K562 (cell line): ENCODE measurements around the gene ATXN7L2. TPM values are rescaled to one million over a fixed set of nuclear protein-coding genes. Genes with fewer than 3 reads are reported as not detected.
A peak's percentile ranks its signal among the peaks of the same experiment; 100 is the strongest.

ENCODE experiments used
- BACH1 ChIP-seq: fragments of 200-800 bp; sonication (Bioruptor generic); IDR thresholded peaks from 2 replicates; pipeline ENCODE4 v1.6.1; 2016; ENCODE audit warnings: missing genetic modification characterization, missing compliant biosample characterization
- CC2D1A ChIP-seq: fragments of 450-650 bp; IDR thresholded peaks from 2 replicates; pipeline ENCODE4 v1.6.1; 2017; ENCODE audit warnings: mild to moderate bottlenecking
- FOXJ2 ChIP-seq: fragments of 200-800 bp; sonication (Bioruptor generic); IDR thresholded peaks from 2 replicates; pipeline ENCODE4 v1.6.1; 2016; ENCODE audit warnings: missing genetic modification characterization, missing compliant biosample characterization
- KDM5B ChIP-seq: fragments of 200-600 bp; sonication (generic); IDR thresholded peaks from 2 replicates; pipeline ENCODE4 v1.6.1; 2012; ENCODE audit warnings: low read depth, mild to moderate bottlenecking, moderate library complexity, low read length, control low read depth, inconsistent platforms; ENCODE audit not compliant: insufficient replicate concordance
- MYC ChIP-seq, 2 experiments: fragments of 250-450 bp in 1 of 2; sonication (Bioruptor Pico) in 1 of 2; IDR thresholded peaks; 2 replicates each; pipeline versions ENCODE4 v1.5.1 to v1.6.1; 2012 to 2021; ENCODE audit warnings: low read depth in 2 of 2, borderline replicate concordance in 1 of 2, improper control_type of control experiment in 1 of 2, low read length in 1 of 2, mild to moderate bottlenecking in 1 of 2, moderate library complexity in 1 of 2
- NEUROD1 ChIP-seq: fragments of 150-350 bp; IDR thresholded peaks from 2 replicates; pipeline ENCODE4 v1.6.1; 2014; ENCODE audit warnings: borderline replicate concordance, low read length, low read depth; ENCODE audit not compliant: partially characterized antibody
- SAFB2 ChIP-seq: fragments of 200-400 bp; formaldehyde crosslinking; IDR thresholded peaks from 2 replicates; pipeline ENCODE4 v1.6.1; 2018; ENCODE audit warnings: borderline replicate concordance, low read length, low read depth, moderate library complexity; ENCODE audit not compliant: severe bottlenecking
- SREBF2 ChIP-seq: sonication (generic); formaldehyde crosslinking; IDR thresholded peaks from 2 replicates; pipeline ENCODE4 v1.4.0; 2020; ENCODE audit warnings: mild to moderate bottlenecking, missing genetic modification reagents
- ZNF764 ChIP-seq: fragments of 250-450 bp; sonication (Bioruptor Pico); IDR thresholded peaks from 2 replicates; pipeline ENCODE4 v1.4.0; 2020; ENCODE audit warnings: low read depth, mild to moderate bottlenecking, moderate library complexity
- ZNF778 ChIP-seq: fragments of 450-650 bp; formaldehyde crosslinking; IDR thresholded peaks from 2 replicates; pipeline ENCODE4 v1.4.0; 2020; ENCODE audit warnings: mild to moderate bottlenecking, moderate library complexity
- polyA plus RNA-seq, 8 experiments: library from polyadenylated mRNA; depleted of rRNA in 4 of 8; stranded (reverse) in 5 of 8; unstranded in 3 of 8; fragments of >200 nt; fragmentation: Nextera tagmentation in 2 of 8; fragmentation: Illumina TruSeq in 1 of 8; extraction: Ambion mirVana in 2 of 8; extraction: Trizol in 1 of 8; gene quantifications; 2 replicates each; pipeline versions ENCODE4 v1.2.1 to v1.2.3, GENCODE V29; 2011 to 2014; ENCODE audit warnings: inconsistent platforms in 1 of 8, missing spikeins in 1 of 8
- total RNA-seq, 7 experiments: library from RNA; depleted of rRNA in 6 of 7; stranded (reverse); fragments of >200 nt in 6 of 7; fragmentation: Illumina TruSeq in 2 of 7; extraction: Trizol in 2 of 7; gene quantifications; 2 replicates each; pipeline versions ENCODE4 v1.2.1 to v1.2.3, GENCODE V29; 2011 to 2021; ENCODE audit warnings: low replicate concordance in 1 of 7
- TF ChIP-seq, protein P1 (sequence below): fragments of 450-650 bp; IDR thresholded peaks from 2 replicates; pipeline ENCODE4 v1.6.1; 2016; ENCODE audit warnings: borderline replicate concordance
- TF ChIP-seq, protein P2 (sequence below): fragments of 250-450 bp; sonication (Bioruptor Pico); IDR thresholded peaks from 2 replicates; pipeline ENCODE4 v1.4.0; 2020
- TF ChIP-seq, protein P3 (sequence below): fragments of 450-650 bp; IDR thresholded peaks from 2 replicates; pipeline ENCODE4 v1.6.1; 2014; ENCODE audit warnings: low read depth, mild to moderate bottlenecking, moderate library complexity, borderline replicate concordance
- TF ChIP-seq, protein P4 (sequence below): sonication (generic); formaldehyde crosslinking; IDR thresholded peaks from 2 replicates; pipeline ENCODE4 v1.8.1; 2023; ENCODE audit warnings: mild to moderate bottlenecking, missing genetic modification reagents

The ATXN7L2 gene
- total and polyA plus RNA-seq, 9 of the 15 experiments (the other 6 are each of a cell fraction or from before 2014, with no cell fraction given), result 0.21 to 10.4 (median 5.8) TPM

DNA sequence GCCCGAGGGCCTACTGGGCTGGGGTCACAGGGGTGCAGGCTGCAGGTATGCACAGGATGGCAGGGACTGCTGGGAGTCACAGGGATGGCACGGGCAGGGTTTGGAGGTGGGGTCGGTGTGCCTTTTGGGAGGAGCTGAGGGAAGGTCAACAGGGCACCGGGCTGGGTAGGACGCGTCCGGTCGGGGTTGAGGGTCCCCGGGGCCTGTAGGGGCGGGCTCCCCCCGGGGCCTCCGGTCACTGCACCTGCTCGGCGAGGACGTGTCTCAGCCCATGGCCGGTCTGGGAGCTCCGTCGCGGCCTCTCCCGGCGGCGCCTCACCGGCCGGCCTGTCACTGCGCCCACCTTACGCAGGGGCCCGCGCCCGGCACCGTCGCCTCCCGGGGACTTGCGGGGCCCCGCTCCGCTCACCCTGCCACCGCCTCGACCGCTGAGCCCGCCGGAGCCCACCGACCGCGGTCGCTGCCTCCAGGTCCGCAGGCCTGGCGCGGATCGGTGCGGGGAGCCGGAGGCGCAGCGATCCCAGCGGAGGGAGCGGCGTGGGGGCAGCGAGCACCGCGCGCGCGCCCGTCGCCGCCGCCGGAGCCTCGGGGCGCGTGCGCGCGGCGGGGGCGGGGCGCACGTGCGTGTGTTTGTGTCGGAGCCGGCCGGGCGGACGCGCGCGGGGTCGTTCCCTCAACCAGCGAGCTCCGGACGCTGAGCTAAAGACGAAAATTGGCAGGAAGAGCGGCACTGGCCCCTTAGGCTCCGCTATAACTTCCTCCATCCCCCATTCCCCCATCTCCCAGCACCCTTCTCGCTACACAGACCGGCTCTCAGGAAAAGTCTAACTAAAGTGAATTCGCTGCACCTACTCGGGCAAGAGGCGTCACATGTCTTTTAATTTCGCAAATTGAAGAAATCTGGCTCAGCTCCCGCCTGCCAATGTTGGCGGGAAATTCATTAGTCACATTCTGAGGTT lies 25.8 kb downstream of the ATXN7L2 start, which contains the start of gene AMIGO1 (continued):
- TF ChIP-seq, protein P1, sequence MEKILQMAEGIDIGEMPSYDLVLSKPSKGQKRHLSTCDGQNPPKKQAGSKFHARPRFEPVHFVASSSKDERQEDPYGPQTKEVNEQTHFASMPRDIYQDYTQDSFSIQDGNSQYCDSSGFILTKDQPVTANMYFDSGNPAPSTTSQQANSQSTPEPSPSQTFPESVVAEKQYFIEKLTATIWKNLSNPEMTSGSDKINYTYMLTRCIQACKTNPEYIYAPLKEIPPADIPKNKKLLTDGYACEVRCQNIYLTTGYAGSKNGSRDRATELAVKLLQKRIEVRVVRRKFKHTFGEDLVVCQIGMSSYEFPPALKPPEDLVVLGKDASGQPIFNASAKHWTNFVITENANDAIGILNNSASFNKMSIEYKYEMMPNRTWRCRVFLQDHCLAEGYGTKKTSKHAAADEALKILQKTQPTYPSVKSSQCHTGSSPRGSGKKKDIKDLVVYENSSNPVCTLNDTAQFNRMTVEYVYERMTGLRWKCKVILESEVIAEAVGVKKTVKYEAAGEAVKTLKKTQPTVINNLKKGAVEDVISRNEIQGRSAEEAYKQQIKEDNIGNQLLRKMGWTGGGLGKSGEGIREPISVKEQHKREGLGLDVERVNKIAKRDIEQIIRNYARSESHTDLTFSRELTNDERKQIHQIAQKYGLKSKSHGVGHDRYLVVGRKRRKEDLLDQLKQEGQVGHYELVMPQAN, result no peak; the same call in 1 of the 2 replicates
- TF ChIP-seq BACH1 (tag) (no peak), SAFB2 (no peak), KDM5B (no peak), NEUROD1 (no peak), FOXJ2 (no peak), CC2D1A (no peak), ZNF764 (CRISPR knock-in tag) (no peak), MYC (IDR thresholded peaks at IDR 0.05; ENCODE audit: low read depth, low read length) (peak; percentile 53; the same call in 1 of the 2 replicates), MYC (CRISPR knock-in tag; IDR thresholded peaks at IDR 0.05; ENCODE audit: borderline replicate concordance, low read depth) (no peak), ZNF778 (CRISPR knock-in tag) (no peak), SREBF2 (CRISPR knock-in tag) (no peak)
- TF ChIP-seq, protein P2, sequence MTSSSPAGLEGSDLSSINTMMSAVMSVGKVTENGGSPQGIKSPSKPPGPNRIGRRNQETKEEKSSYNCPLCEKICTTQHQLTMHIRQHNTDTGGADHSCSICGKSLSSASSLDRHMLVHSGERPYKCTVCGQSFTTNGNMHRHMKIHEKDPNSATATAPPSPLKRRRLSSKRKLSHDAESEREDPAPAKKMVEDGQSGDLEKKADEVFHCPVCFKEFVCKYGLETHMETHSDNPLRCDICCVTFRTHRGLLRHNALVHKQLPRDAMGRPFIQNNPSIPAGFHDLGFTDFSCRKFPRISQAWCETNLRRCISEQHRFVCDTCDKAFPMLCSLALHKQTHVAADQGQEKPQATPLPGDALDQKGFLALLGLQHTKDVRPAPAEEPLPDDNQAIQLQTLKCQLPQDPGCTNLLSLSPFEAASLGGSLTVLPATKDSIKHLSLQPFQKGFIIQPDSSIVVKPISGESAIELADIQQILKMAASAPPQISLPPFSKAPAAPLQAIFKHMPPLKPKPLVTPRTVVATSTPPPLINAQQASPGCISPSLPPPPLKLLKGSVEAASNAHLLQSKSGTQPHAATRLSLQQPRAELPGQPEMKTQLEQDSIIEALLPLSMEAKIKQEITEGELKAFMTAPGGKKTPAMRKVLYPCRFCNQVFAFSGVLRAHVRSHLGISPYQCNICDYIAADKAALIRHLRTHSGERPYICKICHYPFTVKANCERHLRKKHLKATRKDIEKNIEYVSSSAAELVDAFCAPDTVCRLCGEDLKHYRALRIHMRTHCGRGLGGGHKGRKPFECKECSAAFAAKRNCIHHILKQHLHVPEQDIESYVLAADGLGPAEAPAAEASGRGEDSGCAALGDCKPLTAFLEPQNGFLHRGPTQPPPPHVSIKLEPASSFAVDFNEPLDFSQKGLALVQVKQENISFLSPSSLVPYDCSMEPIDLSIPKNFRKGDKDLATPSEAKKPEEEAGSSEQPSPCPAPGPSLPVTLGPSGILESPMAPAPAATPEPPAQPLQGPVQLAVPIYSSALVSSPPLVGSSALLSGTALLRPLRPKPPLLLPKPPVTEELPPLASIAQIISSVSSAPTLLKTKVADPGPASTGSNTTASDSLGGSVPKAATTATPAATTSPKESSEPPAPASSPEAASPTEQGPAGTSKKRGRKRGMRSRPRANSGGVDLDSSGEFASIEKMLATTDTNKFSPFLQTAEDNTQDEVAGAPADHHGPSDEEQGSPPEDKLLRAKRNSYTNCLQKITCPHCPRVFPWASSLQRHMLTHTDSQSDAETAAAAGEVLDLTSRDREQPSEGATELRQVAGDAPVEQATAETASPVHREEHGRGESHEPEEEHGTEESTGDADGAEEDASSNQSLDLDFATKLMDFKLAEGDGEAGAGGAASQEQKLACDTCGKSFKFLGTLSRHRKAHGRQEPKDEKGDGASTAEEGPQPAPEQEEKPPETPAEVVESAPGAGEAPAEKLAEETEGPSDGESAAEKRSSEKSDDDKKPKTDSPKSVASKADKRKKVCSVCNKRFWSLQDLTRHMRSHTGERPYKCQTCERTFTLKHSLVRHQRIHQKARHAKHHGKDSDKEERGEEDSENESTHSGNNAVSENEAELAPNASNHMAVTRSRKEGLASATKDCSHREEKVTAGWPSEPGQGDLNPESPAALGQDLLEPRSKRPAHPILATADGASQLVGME, result no peak
- TF ChIP-seq, protein P3, sequence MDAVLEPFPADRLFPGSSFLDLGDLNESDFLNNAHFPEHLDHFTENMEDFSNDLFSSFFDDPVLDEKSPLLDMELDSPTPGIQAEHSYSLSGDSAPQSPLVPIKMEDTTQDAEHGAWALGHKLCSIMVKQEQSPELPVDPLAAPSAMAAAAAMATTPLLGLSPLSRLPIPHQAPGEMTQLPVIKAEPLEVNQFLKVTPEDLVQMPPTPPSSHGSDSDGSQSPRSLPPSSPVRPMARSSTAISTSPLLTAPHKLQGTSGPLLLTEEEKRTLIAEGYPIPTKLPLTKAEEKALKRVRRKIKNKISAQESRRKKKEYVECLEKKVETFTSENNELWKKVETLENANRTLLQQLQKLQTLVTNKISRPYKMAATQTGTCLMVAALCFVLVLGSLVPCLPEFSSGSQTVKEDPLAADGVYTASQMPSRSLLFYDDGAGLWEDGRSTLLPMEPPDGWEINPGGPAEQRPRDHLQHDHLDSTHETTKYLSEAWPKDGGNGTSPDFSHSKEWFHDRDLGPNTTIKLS, result peak; percentile 41; the same call in 1 of the 2 replicates
- TF ChIP-seq, protein P4, sequence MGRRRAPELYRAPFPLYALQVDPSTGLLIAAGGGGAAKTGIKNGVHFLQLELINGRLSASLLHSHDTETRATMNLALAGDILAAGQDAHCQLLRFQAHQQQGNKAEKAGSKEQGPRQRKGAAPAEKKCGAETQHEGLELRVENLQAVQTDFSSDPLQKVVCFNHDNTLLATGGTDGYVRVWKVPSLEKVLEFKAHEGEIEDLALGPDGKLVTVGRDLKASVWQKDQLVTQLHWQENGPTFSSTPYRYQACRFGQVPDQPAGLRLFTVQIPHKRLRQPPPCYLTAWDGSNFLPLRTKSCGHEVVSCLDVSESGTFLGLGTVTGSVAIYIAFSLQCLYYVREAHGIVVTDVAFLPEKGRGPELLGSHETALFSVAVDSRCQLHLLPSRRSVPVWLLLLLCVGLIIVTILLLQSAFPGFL (CRISPR knock-in tag), result no peak
